Measurements from ENCODE around the gene CDX1. TPM values are rescaled to one million over a fixed set of nuclear protein-coding genes. Genes with fewer than 3 reads are reported as not detected.

Gene CDX1
- total RNA-seq, 2 donors from 2014 or later, result not detected

DNA sequence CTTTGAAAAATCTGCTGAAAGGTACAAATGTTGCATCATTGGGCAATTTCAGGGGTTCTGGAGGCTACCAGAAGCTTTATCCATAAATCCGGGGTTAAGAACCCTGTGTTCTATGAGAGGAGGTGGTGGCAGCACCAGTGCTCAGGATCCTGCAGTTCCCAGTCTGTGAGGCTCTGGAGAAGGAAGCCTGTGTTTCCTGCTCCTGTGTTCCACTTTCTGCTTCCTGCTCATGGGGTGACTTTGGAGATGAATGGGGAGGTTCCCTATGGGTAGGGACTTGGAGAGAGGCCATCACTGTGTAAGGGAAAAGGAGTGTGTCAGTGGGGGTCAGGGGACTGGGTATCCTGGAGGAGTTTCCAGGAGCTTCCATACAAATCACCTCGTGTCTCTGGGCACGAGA is 2.3 kb downstream of the CDX1 start:
- peaks cover 0 to 16% of the 10 kb centered on the region in 2 donors for H3K4me1 ChIP-seq
- no peaks in the 10 kb centered on the region for H3K36me3 ChIP-seq
- H3K4me3 ChIP-seq, result no peak overlapping the region
- H3K27me3 ChIP-seq, result no peaks in the 10 kb centered on the region
- H3K27ac ChIP-seq, result no peak overlapping the region
- TF ChIP-seq, protein P1, sequence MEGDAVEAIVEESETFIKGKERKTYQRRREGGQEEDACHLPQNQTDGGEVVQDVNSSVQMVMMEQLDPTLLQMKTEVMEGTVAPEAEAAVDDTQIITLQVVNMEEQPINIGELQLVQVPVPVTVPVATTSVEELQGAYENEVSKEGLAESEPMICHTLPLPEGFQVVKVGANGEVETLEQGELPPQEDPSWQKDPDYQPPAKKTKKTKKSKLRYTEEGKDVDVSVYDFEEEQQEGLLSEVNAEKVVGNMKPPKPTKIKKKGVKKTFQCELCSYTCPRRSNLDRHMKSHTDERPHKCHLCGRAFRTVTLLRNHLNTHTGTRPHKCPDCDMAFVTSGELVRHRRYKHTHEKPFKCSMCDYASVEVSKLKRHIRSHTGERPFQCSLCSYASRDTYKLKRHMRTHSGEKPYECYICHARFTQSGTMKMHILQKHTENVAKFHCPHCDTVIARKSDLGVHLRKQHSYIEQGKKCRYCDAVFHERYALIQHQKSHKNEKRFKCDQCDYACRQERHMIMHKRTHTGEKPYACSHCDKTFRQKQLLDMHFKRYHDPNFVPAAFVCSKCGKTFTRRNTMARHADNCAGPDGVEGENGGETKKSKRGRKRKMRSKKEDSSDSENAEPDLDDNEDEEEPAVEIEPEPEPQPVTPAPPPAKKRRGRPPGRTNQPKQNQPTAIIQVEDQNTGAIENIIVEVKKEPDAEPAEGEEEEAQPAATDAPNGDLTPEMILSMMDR (IDR thresholded peaks at IDR 0.05), result no peak
- H3K9me3 ChIP-seq, result no peaks in the 10 kb centered on the region
- no peak for DNase-seq (ENCODE audit: low spot score)

DNA sequence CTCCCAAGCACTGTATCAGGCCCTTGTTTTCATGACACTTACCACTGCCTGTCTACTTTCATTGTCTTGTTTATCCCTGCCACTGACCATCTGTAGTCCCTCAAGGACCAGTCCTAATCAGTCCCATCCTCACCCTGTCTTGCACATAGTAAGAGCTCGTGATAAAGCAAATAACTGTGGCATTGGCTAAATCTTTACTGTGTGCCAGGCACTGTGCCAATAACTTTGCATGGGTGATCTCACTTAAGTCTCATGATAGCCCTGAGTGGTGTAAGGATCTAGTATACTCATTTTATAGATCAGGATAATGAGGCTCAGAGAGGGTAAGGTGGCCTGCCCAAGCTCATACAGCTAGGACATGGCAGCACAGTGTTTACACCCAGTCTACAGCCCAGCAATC is 5.6 kb downstream of the CDX1 start:
- H3K9me3 ChIP-seq, result no peaks in the 10 kb centered on the region
- no peak for DNase-seq (ENCODE audit: low spot score)
- H3K27ac ChIP-seq, result no peak overlapping the region
- H3K4me3 ChIP-seq, result no peak overlapping the region
- H3K4me1 ChIP-seq, result peaks cover 0 to 15% of the 10 kb centered on the region in 2 donors
- no peaks in the 10 kb centered on the region for H3K36me3 ChIP-seq
- TF ChIP-seq, protein P1 (IDR thresholded peaks at IDR 0.05), result no peak
- no peaks in the 10 kb centered on the region for H3K27me3 ChIP-seq

DNA sequence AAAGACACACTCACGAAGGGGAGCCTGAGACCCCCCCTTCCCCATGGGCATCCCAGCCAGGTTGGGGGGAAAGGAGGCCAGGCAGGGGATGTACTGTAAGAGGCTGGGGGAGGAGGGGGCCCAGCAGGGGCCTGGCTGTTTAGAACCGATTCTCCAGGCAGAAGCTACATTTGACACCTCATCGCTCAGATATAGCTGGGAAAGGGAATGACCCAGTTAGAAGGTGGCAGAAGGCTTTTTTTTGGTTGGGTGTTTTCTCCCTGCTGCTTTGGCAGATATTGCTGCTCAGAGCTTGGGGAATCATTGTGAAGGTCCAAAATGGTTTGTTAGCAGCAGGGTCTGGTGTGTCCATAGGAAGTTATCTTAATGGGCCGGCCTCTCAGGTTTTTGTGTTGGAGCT is 6.0 kb downstream of the CDX1 start:
- Histone ChIP-seq H3K9me3 (no peaks in the 10 kb centered on the region), H3K27me3 (no peaks in the 10 kb centered on the region), H3K4me3 (no peak overlapping the region), H3K27ac (no peak overlapping the region), H3K36me3 (no peaks in the 10 kb centered on the region), H3K4me1 (peaks cover 0 to 15% of the 10 kb centered on the region in 2 donors)
- TF ChIP-seq, protein P1 (IDR thresholded peaks at IDR 0.05), result no peak
- no peak for DNase-seq (ENCODE audit: low spot score)

DNA sequence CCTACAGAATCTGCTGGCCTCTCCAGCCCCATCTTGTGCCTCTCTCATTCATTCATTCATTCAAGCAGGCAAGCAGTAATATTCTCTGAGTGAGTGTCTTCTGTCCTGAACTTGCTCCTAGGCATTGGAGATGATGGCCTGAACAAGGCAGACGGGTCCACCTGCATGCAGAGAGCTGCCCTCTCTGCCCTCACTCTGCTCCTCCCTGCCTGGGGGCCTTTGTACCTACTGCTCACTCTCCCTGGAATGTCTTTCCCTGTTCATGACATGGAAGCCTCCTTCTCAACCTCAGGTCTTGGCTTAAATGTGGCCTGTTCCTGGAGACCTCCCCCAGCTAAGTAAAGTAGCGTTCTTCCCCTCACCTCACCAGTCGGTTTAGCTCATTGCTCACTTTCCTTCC is 6.6 kb downstream of the CDX1 start:
- Histone ChIP-seq H3K4me3 (no peak overlapping the region), H3K36me3 (no peaks in the 10 kb centered on the region), H3K9me3 (no peaks in the 10 kb centered on the region), H3K27me3 (no peaks in the 10 kb centered on the region), H3K4me1 (peaks cover 0 to 15% of the 10 kb centered on the region in 2 donors), H3K27ac (no peak overlapping the region)
- TF ChIP-seq, protein P1 (IDR thresholded peaks at IDR 0.05), result no peak
- DNase-seq (ENCODE audit: low spot score), result no peak

DNA sequence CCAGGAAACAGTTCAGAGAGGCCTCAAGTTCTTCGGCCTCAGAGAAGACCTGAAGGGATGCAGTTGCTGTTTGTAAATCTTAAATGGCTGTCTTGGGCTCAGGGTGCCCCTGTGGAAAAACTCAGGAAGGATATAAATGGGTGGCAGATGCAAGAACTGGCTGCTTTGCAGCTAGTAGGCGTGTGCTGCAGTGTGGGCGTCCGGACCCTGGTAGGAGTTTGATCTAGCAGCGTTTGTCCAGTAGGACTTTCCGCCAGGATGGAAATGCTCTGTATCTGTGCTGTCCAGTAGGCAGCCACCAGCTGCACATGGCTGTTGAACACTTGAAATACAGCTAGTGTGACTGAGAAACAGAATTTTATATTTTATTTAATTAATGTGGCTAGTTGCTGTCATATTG is 7.7 kb downstream of the CDX1 start:
- H3K4me1 ChIP-seq, result peaks cover 0 to 15% of the 10 kb centered on the region in 2 donors
- no peaks in the 10 kb centered on the region for H3K27me3 ChIP-seq
- no peak overlapping the region for H3K4me3 ChIP-seq
- H3K36me3 ChIP-seq, result no peaks in the 10 kb centered on the region
- TF ChIP-seq, protein P1 (IDR thresholded peaks at IDR 0.05), result no peak
- DNase-seq (ENCODE audit: low spot score), result no peak
- no peaks in the 10 kb centered on the region for H3K9me3 ChIP-seq
- H3K27ac ChIP-seq, result no peak overlapping the region

DNA sequence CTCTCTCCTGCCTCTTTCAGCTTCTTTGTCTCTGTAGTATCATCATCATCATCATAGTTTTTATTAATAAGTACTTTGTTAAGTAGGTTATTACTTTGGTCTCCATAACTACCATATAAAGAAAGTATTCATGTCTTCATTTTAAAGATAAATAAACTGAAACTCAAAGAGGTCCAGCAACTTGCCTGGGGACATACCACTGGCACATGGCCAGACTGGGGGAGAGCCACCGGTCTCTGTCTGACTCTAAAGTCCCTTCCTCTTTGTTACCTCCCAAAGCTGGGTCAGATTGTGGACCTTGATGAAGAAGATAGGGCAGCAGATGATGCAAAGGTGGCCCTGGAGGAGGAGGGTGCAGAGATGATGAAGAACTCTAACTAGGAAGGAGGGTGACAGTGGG is 8.5 kb downstream of the CDX1 start:
- Histone ChIP-seq H3K4me1 (peaks cover 0 to 23% of the 10 kb centered on the region in 2 donors), H3K9me3 (no peaks in the 10 kb centered on the region), H3K27ac (no peak overlapping the region), H3K4me3 (no peak overlapping the region), H3K27me3 (no peaks in the 10 kb centered on the region), H3K36me3 (no peaks in the 10 kb centered on the region)
- no peak for DNase-seq (ENCODE audit: low spot score)
- TF ChIP-seq, protein P1 (IDR thresholded peaks at IDR 0.05), result no peak
